Central memory CD4-positive, alpha-beta T cell (primary cell): ENCODE results near the gene GFRAL.
"Not testable (repeated sequence)": the region's sequence is repeated elsewhere in the genome, so short reads cannot be mapped to it uniquely, and the experiment has no call there.

Source experiments
- DNase-seq: peaks from one replicate; pipeline ENCODE4 v3.0.0; 2022
- total RNA-seq, 3 experiments: gene quantifications; one replicate each; lab custom pipeline; 2026; lab: John Stamatoyannopoulos, UW

Gene GFRAL
- 0 reads per million in 3 experiments for total RNA-seq

GRCh38 chr6:55327169-55327568 lies at the start of gene GFRAL:
GFRAL (plus strand) TSS chr6:55327469; CDS start chr6:55327555, 86 bp downstream.
- no peak for DNase-seq

- DNase-seq, result no peak
These were observed 49.6 kb upstream of the GFRAL start for GRCh38 chr6:55277646-55278045.

GRCh38 chr6:55281215-55281614 lies 46.1 kb upstream of the GFRAL start:
- no peak for DNase-seq

- DNase-seq, result no peak
These were observed 45.2 kb upstream of the GFRAL start for GRCh38 chr6:55282115-55282514.

GRCh38 chr6:55286824-55287223 lies 40.4 kb upstream of the GFRAL start:
- no peak for DNase-seq

- no peak for DNase-seq
These were observed 36.5 kb upstream of the GFRAL start for GRCh38 chr6:55290736-55291135.

- DNase-seq, result no peak
These were observed 34.2 kb upstream of the GFRAL start for GRCh38 chr6:55293116-55293515.

GRCh38 chr6:55297214-55297613 lies 30.1 kb upstream of the GFRAL start:
- DNase-seq, result not testable (repeated sequence)

GRCh38 chr6:55299286-55299985 lies 27.8 kb upstream of the GFRAL start:
- DNase-seq, result no peak

- DNase-seq, result no peak
These were observed 22.5 kb upstream of the GFRAL start for GRCh38 chr6:55304747-55305146.

GRCh38 chr6:55319961-55320695 lies 7.1 kb upstream of the GFRAL start:
- DNase-seq, result no peak

- no peak for DNase-seq
These were observed 6.6 kb upstream of the GFRAL start for GRCh38 chr6:55320696-55321086.

- no peak for DNase-seq
These were observed 49.9 kb downstream of the GFRAL start for GRCh38 chr6:55377150-55377549.

- no peak for DNase-seq
These were observed 52.2 kb downstream of the GFRAL start for GRCh38 chr6:55379471-55379870.

GRCh38 chr6:55379895-55380294 lies 52.6 kb downstream of the GFRAL start:
- DNase-seq, result no peak

- DNase-seq, result no peak
These were observed 60.9 kb downstream of the GFRAL start for GRCh38 chr6:55388211-55388610.

GRCh38 chr6:55395871-55396270 lies 68.6 kb downstream of the GFRAL start:
- no peak for DNase-seq

- DNase-seq, result no peak
These were observed 70.7 kb downstream of the GFRAL start for GRCh38 chr6:55397986-55398385.

- DNase-seq, result no peak
These were observed 72.1 kb downstream of the GFRAL start for GRCh38 chr6:55399351-55399750.

GRCh38 chr6:55405474-55406235 lies 78.4 kb downstream of the GFRAL start:
- no peak for DNase-seq

GRCh38 chr6:55410674-55411073 lies 83.4 kb downstream of the GFRAL start:
- DNase-seq, result no peak

- no peak for DNase-seq
These were observed 96.7 kb downstream of the GFRAL start for GRCh38 chr6:55423933-55424332.

GRCh38 chr6:55433446-55434130 lies 106.3 kb downstream of the GFRAL start:
- DNase-seq, result no peak
